ENCODE results near the gene EIF3F. TPM values are rescaled to one million over a fixed set of nuclear protein-coding genes. Genes with fewer than 3 reads are reported as not detected.

Gene EIF3F
- total and polyA plus RNA-seq, 2 of the 13 experiments (the other 11 are each of a cell fraction or from before 2014, with no cell fraction given): 109 to 191 TPM

- Histone ChIP-seq H3K27ac (ENCODE audit: extremely low read length, insufficient read depth, low read length) (no peak overlapping the region), H3K27me3 (ENCODE audit: control insufficient read depth in 1 of 2, insufficient read depth in 2 of 2, low read length in 2 of 2) (peaks cover 0 to 21% of the 10 kb centered on the region in 2 experiments; a peak in 4 of 5 replicates), H3K79me2 (ENCODE audit: insufficient read depth, low read length) (no peaks in the 10 kb centered on the region), H3K4me1 (ENCODE audit: insufficient read depth, low read length) (no peaks in the 10 kb centered on the region), H3K36me3 (replicated peaks in 1 of 2; ENCODE audit: control insufficient read depth in 1 of 2, insufficient read depth in 2 of 2, low read length in 2 of 2) (no peaks in the 10 kb centered on the region), H3K9ac (ENCODE audit: insufficient read depth, low read depth, low read length) (no peak overlapping the region), H3K9me3 (ENCODE audit: low read length) (no peaks in the 10 kb centered on the region), H3K4me2 (ENCODE audit: low read depth, low read length) (no peak overlapping the region), H4K20me1 (ENCODE audit: insufficient read depth, low read length) (no peaks in the 10 kb centered on the region), H3K4me3 (replicated peaks in 1 of 3; ENCODE audit: insufficient read depth in 1 of 3, low read depth in 2 of 3, low read length in 3 of 3) (no peak overlapping the region), H2AFZ (ENCODE audit: low read length) (no peak overlapping the region)
- FAIRE-seq: no peak
- ChIA-PET CTCF (ENCODE audit: low intra/inter-chr PET ratio, low total read pairs) (no interaction called here), POLR2A (no interaction called here)
- no TSS peak for BruUV-seq (replicated peaks)
- TF ChIP-seq ZNF451 (CRISPR knock-in tag; IDR thresholded peaks at IDR 0.05): no peak
- TF ChIP-seq MXD4 (CRISPR knock-in tag; IDR thresholded peaks at IDR 0.05): no peak
- TF ChIP-seq AKAP8 (CRISPR knock-in tag; IDR thresholded peaks at IDR 0.05): no peak
- TF ChIP-seq ZNF205 (CRISPR knock-in tag; IDR thresholded peaks at IDR 0.05): no peak
- TF ChIP-seq PLRG1 (conservative IDR thresholded peaks at IDR 0.05): no peak
- TF ChIP-seq ZSCAN12 (CRISPR knock-in tag; IDR thresholded peaks at IDR 0.05): no peak
- TF ChIP-seq NCOA1 (CRISPR knock-in tag; IDR thresholded peaks at IDR 0.05): no peak
- TF ChIP-seq ZNF382 (CRISPR knock-in tag; IDR thresholded peaks at IDR 0.05; ENCODE audit: borderline replicate concordance): no peak
- no peak for TF ChIP-seq SIX1 (CRISPR knock-in tag; IDR thresholded peaks at IDR 0.05; ENCODE audit: borderline replicate concordance)
- no peak for TF ChIP-seq NCOA2 (CRISPR knock-in tag; IDR thresholded peaks at IDR 0.05)
- in situ Hi-C loops (cut with HindIII; ENCODE audit: extremely low pct_ligation_motif_present, low pct_unique_long_range_greater_than_20kb) (no loop called here), intact Hi-C loops (cut with micrococcal nuclease; ENCODE audit: unreplicated experiment) (no loop called here)
- no peak for DNase-seq (ENCODE audit: low spot score)
- 22% methylated on average over 5 of the region's 5 CpGs for WGBS (ENCODE audit: low lambda C conversion rate)
- no peak for ATAC-seq
Observed at GRCh38 chr11:8036986-8037385, 49.8 kb downstream of the EIF3F start.

DNA sequence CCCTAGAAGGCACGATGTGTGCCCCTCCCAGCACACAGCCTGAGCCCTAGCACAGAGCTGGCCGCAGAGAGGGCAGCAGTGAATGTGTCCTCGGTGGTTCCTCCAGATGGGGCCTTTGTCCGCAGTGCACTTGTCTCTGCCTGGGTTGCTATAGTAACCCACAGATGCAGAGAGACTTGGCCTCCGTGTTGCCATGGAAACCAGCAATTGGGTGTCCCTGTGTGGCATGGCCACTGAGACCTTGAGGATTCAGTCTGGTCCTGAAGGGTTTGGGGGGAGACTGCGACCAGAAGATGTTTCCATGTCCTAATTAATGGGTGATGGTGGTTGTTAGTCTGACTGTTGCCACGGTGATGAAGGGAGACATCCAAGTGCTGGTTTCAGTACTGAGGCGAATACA is 51.3 kb downstream of the EIF3F start:
- in situ Hi-C loops (cut with HindIII; ENCODE audit: extremely low pct_ligation_motif_present, low pct_unique_long_range_greater_than_20kb) (no loop called here), intact Hi-C loops (cut with micrococcal nuclease; ENCODE audit: unreplicated experiment) (no loop called here)
- no peak overlapping the region for H3K4me3 ChIP-seq (replicated peaks in 1 of 3; ENCODE audit: insufficient read depth in 1 of 3, low read depth in 2 of 3, low read length in 3 of 3)
- WGBS (ENCODE audit: low lambda C conversion rate): 3% methylated on average over 6 of the region's 8 CpGs
- H3K36me3 ChIP-seq (replicated peaks in 1 of 2; ENCODE audit: control insufficient read depth in 1 of 2, insufficient read depth in 2 of 2, low read length in 2 of 2): no peaks in the 10 kb centered on the region
- TF ChIP-seq ZNF549 (CRISPR knock-in tag; IDR thresholded peaks at IDR 0.05) (no peak), RFX1 (IDR thresholded peaks at IDR 0.05) (peak; percentile 50)
- no peaks in the 10 kb centered on the region for H3K4me1 ChIP-seq (ENCODE audit: insufficient read depth, low read length)
- no TSS peak for BruUV-seq (replicated peaks)
- H3K9me3 ChIP-seq (ENCODE audit: low read length): no peaks in the 10 kb centered on the region
- peaks cover 0 to 9% of the 10 kb centered on the region in 2 experiments; a peak in 2 of 5 replicates for H3K27me3 ChIP-seq (ENCODE audit: control insufficient read depth in 1 of 2, insufficient read depth in 2 of 2, low read length in 2 of 2)
- CTCF ChIA-PET (ENCODE audit: low intra/inter-chr PET ratio, low total read pairs): no interaction called here
- no peak overlapping the region for H3K9ac ChIP-seq (ENCODE audit: insufficient read depth, low read depth, low read length)
- POLR2A ChIA-PET: no interaction called here
- ATAC-seq (no peak), FAIRE-seq (no peak), DNase-seq (ENCODE audit: low spot score) (no peak)
- no peaks in the 10 kb centered on the region for H4K20me1 ChIP-seq (ENCODE audit: insufficient read depth, low read length)
- H3K79me2 ChIP-seq (ENCODE audit: insufficient read depth, low read length): no peaks in the 10 kb centered on the region
- H3K4me2 ChIP-seq (ENCODE audit: low read depth, low read length): no peak overlapping the region
- H2AFZ ChIP-seq (ENCODE audit: low read length): no peak overlapping the region
- no peak overlapping the region for H3K27ac ChIP-seq (ENCODE audit: extremely low read length, insufficient read depth, low read length)

Data from HepG2 (cell line).